Measurements from ENCODE around the gene GALNT5.

The GALNT5 gene

GRCh38 chr2:157312866-157313486 is 55.5 kb downstream of the GALNT5 start:
- Mint-ChIP-seq H3K27ac (no peak overlapping the region), H3K36me3 (no peaks in the 10 kb centered on the region), H3K27me3 (no peaks in the 10 kb centered on the region), H3K9me3 (no peaks in the 10 kb centered on the region), H3K4me3 (no peak overlapping the region), H3K4me1 (no peaks in the 10 kb centered on the region)
- no peak for ATAC-seq (ENCODE audit: low read depth)
- DNase-seq (ENCODE audit: low spot score in 2 of 2) = no peak

- DNase-seq (ENCODE audit: low spot score in 2 of 2) = no peak
- no peaks in the 10 kb centered on the region for H3K27me3 Mint-ChIP-seq
- no peaks in the 10 kb centered on the region for H3K4me1 Mint-ChIP-seq
- no peak overlapping the region for H3K4me3 Mint-ChIP-seq
- no peak overlapping the region for H3K27ac Mint-ChIP-seq
- no peak for ATAC-seq (ENCODE audit: low read depth)
- H3K9me3 Mint-ChIP-seq = no peaks in the 10 kb centered on the region
- peaks cover 2% of the 10 kb centered on the region for H3K36me3 Mint-ChIP-seq
Measured at GRCh38 chr2:157315901-157316300, 58.4 kb downstream of the GALNT5 start.

GRCh38 chr2:157318884-157319283 is 61.4 kb downstream of the GALNT5 start:
- no peak overlapping the region for H3K27ac Mint-ChIP-seq
- no peak for ATAC-seq (ENCODE audit: low read depth)

GRCh38 chr2:157319795-157320194 is 62.3 kb downstream of the GALNT5 start:
- Mint-ChIP-seq H3K36me3 (peaks cover 12% of the 10 kb centered on the region), H3K9me3 (no peaks in the 10 kb centered on the region), H3K4me3 (no peak overlapping the region), H3K27me3 (no peaks in the 10 kb centered on the region), H3K27ac (no peak overlapping the region), H3K4me1 (no peaks in the 10 kb centered on the region)
- ATAC-seq (ENCODE audit: low read depth) (no peak), DNase-seq (ENCODE audit: low spot score in 2 of 2) (no peak)

More at GRCh38 chr2:157318884-157319283, 61.4 kb downstream of the GALNT5 start:
- Mint-ChIP-seq H3K4me1 (no peaks in the 10 kb centered on the region), H3K9me3 (no peaks in the 10 kb centered on the region), H3K36me3 (peaks cover 12% of the 10 kb centered on the region), H3K27me3 (no peaks in the 10 kb centered on the region), H3K4me3 (no peak overlapping the region)
- DNase-seq (ENCODE audit: low spot score in 2 of 2) = no peak

GRCh38 chr2:157320409-157320808 is 62.9 kb downstream of the GALNT5 start:
- no peak for ATAC-seq (ENCODE audit: low read depth)
- no peak overlapping the region for H3K4me3 Mint-ChIP-seq
- no peak overlapping the region for H3K27ac Mint-ChIP-seq
- no peaks in the 10 kb centered on the region for H3K4me1 Mint-ChIP-seq
- H3K9me3 Mint-ChIP-seq = no peaks in the 10 kb centered on the region
- peaks cover 14% of the 10 kb centered on the region for H3K36me3 Mint-ChIP-seq
- H3K27me3 Mint-ChIP-seq = no peaks in the 10 kb centered on the region
- no peak for DNase-seq (ENCODE audit: low spot score in 2 of 2)

GRCh38 chr2:157321466-157321865 is 64.0 kb downstream of the GALNT5 start:
- Mint-ChIP-seq H3K9me3 (no peaks in the 10 kb centered on the region), H3K4me1 (no peaks in the 10 kb centered on the region), H3K36me3 (peaks cover 14% of the 10 kb centered on the region), H3K27ac (no peak overlapping the region), H3K27me3 (no peaks in the 10 kb centered on the region), H3K4me3 (no peak overlapping the region)
- ATAC-seq (ENCODE audit: low read depth) (no peak), DNase-seq (ENCODE audit: low spot score in 2 of 2) (no peak)

GRCh38 chr2:157322432-157322831 is 64.9 kb downstream of the GALNT5 start:
- DNase-seq (ENCODE audit: low spot score in 2 of 2) (no peak), ATAC-seq (ENCODE audit: low read depth) (no peak)
- peaks cover 14% of the 10 kb centered on the region for H3K36me3 Mint-ChIP-seq

GRCh38 chr2:157324331-157324843 is 66.9 kb downstream of the GALNT5 start:
- Mint-ChIP-seq H3K4me3 (no peak overlapping the region), H3K4me1 (peaks cover 12% of the 10 kb centered on the region), H3K27me3 (no peaks in the 10 kb centered on the region), H3K27ac (no peak overlapping the region), H3K36me3 (peaks cover 14% of the 10 kb centered on the region), H3K9me3 (no peaks in the 10 kb centered on the region)
- DNase-seq (ENCODE audit: low spot score in 2 of 2) (no peak), ATAC-seq (ENCODE audit: low read depth) (no peak)

More at GRCh38 chr2:157322432-157322831, 64.9 kb downstream of the GALNT5 start:
- Mint-ChIP-seq H3K27me3 (no peaks in the 10 kb centered on the region), H3K4me1 (peaks cover 3% of the 10 kb centered on the region), H3K27ac (no peak overlapping the region), H3K9me3 (no peaks in the 10 kb centered on the region), H3K4me3 (no peak overlapping the region)

GRCh38 chr2:157325786-157326185 is 68.3 kb downstream of the GALNT5 start, which contains the start of gene ERMN:
Gene ERMN (minus strand): TSS chr2:157325824. CDS start chr2:157325642, 182 bp downstream.
- Mint-ChIP-seq H3K9me3 (no peaks in the 10 kb centered on the region), H3K4me1 (peaks cover 12% of the 10 kb centered on the region), H3K36me3 (peaks cover 12% of the 10 kb centered on the region), H3K27me3 (no peaks in the 10 kb centered on the region), H3K4me3 (no peak within 1 kb of the TSS), H3K27ac (no peak within 1 kb of the TSS)
- ATAC-seq (ENCODE audit: low read depth) (no peak), DNase-seq (ENCODE audit: low spot score in 2 of 2) (no peak)

- ATAC-seq (ENCODE audit: low read depth) (no peak), DNase-seq (ENCODE audit: low spot score in 2 of 2) (no peak)
- peaks cover 12% of the 10 kb centered on the region for H3K4me1 Mint-ChIP-seq
- H3K36me3 Mint-ChIP-seq = peaks cover 7% of the 10 kb centered on the region
- no peak overlapping the region for H3K4me3 Mint-ChIP-seq
- H3K9me3 Mint-ChIP-seq = no peaks in the 10 kb centered on the region
- H3K27me3 Mint-ChIP-seq = no peaks in the 10 kb centered on the region
- H3K27ac Mint-ChIP-seq = no peak overlapping the region
Measured at GRCh38 chr2:157326698-157327097, 69.2 kb downstream of the GALNT5 start.

- Mint-ChIP-seq H3K27ac (peak overlapping the region; percentile 61), H3K27me3 (no peaks in the 10 kb centered on the region), H3K4me1 (peaks cover 12% of the 10 kb centered on the region), H3K9me3 (no peaks in the 10 kb centered on the region), H3K4me3 (no peak overlapping the region), H3K36me3 (peaks cover 7% of the 10 kb centered on the region)
- ATAC-seq (ENCODE audit: low read depth) (no peak), DNase-seq (ENCODE audit: low spot score in 2 of 2) (no peak)
Measured at GRCh38 chr2:157327200-157327599, 69.7 kb downstream of the GALNT5 start.

GRCh38 chr2:157327621-157328500 is 70.4 kb downstream of the GALNT5 start:
- peak overlapping the region; percentile 61 for H3K27ac Mint-ChIP-seq

GRCh38 chr2:157329524-157329923 is 72.0 kb downstream of the GALNT5 start:
- no peak for DNase-seq (ENCODE audit: low spot score in 2 of 2)
- ATAC-seq (ENCODE audit: low read depth) = no peak
- Mint-ChIP-seq H3K4me3 (no peak overlapping the region), H3K27ac (no peak overlapping the region), H3K9me3 (no peaks in the 10 kb centered on the region), H3K36me3 (peaks cover 2% of the 10 kb centered on the region), H3K27me3 (no peaks in the 10 kb centered on the region), H3K4me1 (peaks cover 12% of the 10 kb centered on the region)

More at GRCh38 chr2:157327621-157328500, 70.4 kb downstream of the GALNT5 start:
- Mint-ChIP-seq H3K4me3 (peak overlapping the region; percentile 69), H3K4me1 (peaks cover 12% of the 10 kb centered on the region), H3K9me3 (no peaks in the 10 kb centered on the region), H3K36me3 (peaks cover 5% of the 10 kb centered on the region), H3K27me3 (no peaks in the 10 kb centered on the region)
- peak; percentile 97 for ATAC-seq (ENCODE audit: low read depth)
- DNase-seq (ENCODE audit: low spot score in 2 of 2) = peak; percentile 84 to 90

- H3K4me3 Mint-ChIP-seq = no peak overlapping the region
- ATAC-seq (ENCODE audit: low read depth) = no peak
- H3K27me3 Mint-ChIP-seq = no peaks in the 10 kb centered on the region
- no peaks in the 10 kb centered on the region for H3K36me3 Mint-ChIP-seq
- peaks cover 4% of the 10 kb centered on the region for H3K4me1 Mint-ChIP-seq
- no peak overlapping the region for H3K27ac Mint-ChIP-seq
- H3K9me3 Mint-ChIP-seq = no peaks in the 10 kb centered on the region
- DNase-seq (ENCODE audit: low spot score in 2 of 2) = no peak
Measured at GRCh38 chr2:157333304-157334047, 76.0 kb downstream of the GALNT5 start.
